ENCODE data around the gene ST3GAL5.
"Not testable (repeated sequence)": the region's sequence is repeated elsewhere in the genome, so short reads cannot be mapped to it uniquely, and the experiment has no call there.

Gene ST3GAL5

GRCh38 chr2:85892216-85892944, 3.6 kb upstream of the ST3GAL5 start:
- DNase-seq: no peak

- DNase-seq: no peak
These were observed 1.9 kb upstream of the ST3GAL5 start for GRCh38 chr2:85890522-85891176.

- peak; percentile 8 for DNase-seq
These were observed 964 bp upstream of the ST3GAL5 start for GRCh38 chr2:85889627-85890281.

- peak; percentile 53 for DNase-seq
These were observed 638 bp downstream of the ST3GAL5 start for GRCh38 chr2:85888020-85888683.

GRCh38 chr2:85887566-85888019, 1.2 kb downstream of the ST3GAL5 start:
- DNase-seq: peak; percentile 73

- no peak for DNase-seq
These were observed 2.2 kb downstream of the ST3GAL5 start for GRCh38 chr2:85886590-85886989.

- DNase-seq: no peak
These were observed 2.6 kb downstream of the ST3GAL5 start for GRCh38 chr2:85886141-85886540.

- DNase-seq: not testable (repeated sequence)
These were observed 7.0 kb downstream of the ST3GAL5 start for GRCh38 chr2:85881781-85882180.

- DNase-seq: not testable (repeated sequence)
These were observed 8.0 kb downstream of the ST3GAL5 start for GRCh38 chr2:85880716-85881328.

- DNase-seq: no peak
These were observed 9.9 kb downstream of the ST3GAL5 start for GRCh38 chr2:85878719-85879370.

- no peak for DNase-seq
These were observed 13.3 kb downstream of the ST3GAL5 start for GRCh38 chr2:85875350-85876050.

GRCh38 chr2:85873679-85874078, 15.1 kb downstream of the ST3GAL5 start:
- peak; percentile 22 for DNase-seq

- DNase-seq: no peak
These were observed 16.1 kb downstream of the ST3GAL5 start for GRCh38 chr2:85872536-85873161.

GRCh38 chr2:85871494-85872164, 17.2 kb downstream of the ST3GAL5 start:
- DNase-seq: no peak

- no peak for DNase-seq
These were observed 20.0 kb downstream of the ST3GAL5 start for GRCh38 chr2:85868822-85869221.

GRCh38 chr2:85867556-85868292, 21.1 kb downstream of the ST3GAL5 start:
- DNase-seq: no peak

GRCh38 chr2:85867121-85867520, 21.7 kb downstream of the ST3GAL5 start:
- no peak for DNase-seq

GRCh38 chr2:85866165-85866659, 22.6 kb downstream of the ST3GAL5 start:
- no peak for DNase-seq

GRCh38 chr2:85865539-85866164, 23.1 kb downstream of the ST3GAL5 start:
- DNase-seq: no peak
